ENCODE measurements around the gene PIK3CB. TPM values are rescaled to one million over a fixed set of nuclear protein-coding genes. Genes with fewer than 3 reads are reported as not detected.

The PIK3CB gene
- total and polyA plus RNA-seq, 4 donors: 4.7 to 15.9 (median 11.1) TPM

DNA sequence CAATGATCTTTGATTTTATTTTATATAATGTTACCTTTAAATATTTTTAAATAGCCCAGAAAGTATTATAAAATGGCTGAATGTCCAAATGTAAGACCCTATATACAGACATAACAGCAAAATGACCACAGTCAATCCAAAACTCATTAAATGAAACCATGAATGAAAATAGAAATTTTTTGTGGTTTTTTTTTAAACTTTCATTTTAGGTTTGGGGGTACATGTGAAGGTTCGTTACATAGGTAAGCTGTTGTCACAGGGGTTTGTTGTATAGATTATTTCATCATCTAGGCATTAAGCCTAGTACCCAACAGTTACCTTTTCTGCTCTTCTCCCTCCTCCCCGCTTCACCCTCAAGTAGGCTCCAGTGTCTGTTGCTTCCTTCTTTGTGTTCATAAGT lies 117.4 kb downstream of the PIK3CB start (continued):
- TF ChIP-seq, protein P1, sequence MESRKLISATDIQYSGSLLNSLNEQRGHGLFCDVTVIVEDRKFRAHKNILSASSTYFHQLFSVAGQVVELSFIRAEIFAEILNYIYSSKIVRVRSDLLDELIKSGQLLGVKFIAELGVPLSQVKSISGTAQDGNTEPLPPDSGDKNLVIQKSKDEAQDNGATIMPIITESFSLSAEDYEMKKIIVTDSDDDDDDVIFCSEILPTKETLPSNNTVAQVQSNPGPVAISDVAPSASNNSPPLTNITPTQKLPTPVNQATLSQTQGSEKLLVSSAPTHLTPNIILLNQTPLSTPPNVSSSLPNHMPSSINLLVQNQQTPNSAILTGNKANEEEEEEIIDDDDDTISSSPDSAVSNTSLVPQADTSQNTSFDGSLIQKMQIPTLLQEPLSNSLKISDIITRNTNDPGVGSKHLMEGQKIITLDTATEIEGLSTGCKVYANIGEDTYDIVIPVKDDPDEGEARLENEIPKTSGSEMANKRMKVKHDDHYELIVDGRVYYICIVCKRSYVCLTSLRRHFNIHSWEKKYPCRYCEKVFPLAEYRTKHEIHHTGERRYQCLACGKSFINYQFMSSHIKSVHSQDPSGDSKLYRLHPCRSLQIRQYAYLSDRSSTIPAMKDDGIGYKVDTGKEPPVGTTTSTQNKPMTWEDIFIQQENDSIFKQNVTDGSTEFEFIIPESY (IDR thresholded peaks at IDR 0.05): no peak
- TF ChIP-seq NR2F2 (IDR thresholded peaks at IDR 0.05) (no peak), RXRA (IDR thresholded peaks at IDR 0.05) (no peak), HNF4A (conservative IDR thresholded peaks at IDR 0.05) (no peak), SP1 (IDR thresholded peaks at IDR 0.05) (no peak), FOXA1 (IDR thresholded peaks at IDR 0.05) (no peak), JUND (IDR thresholded peaks at IDR 0.05) (no peak), RAD21 (IDR thresholded peaks at IDR 0.05) (no peak)
- TF ChIP-seq, protein P2, sequence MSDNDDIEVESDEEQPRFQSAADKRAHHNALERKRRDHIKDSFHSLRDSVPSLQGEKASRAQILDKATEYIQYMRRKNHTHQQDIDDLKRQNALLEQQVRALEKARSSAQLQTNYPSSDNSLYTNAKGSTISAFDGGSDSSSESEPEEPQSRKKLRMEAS (IDR thresholded peaks at IDR 0.05): no peak
- TF ChIP-seq, protein P3, sequence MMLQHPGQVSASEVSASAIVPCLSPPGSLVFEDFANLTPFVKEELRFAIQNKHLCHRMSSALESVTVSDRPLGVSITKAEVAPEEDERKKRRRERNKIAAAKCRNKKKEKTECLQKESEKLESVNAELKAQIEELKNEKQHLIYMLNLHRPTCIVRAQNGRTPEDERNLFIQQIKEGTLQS (IDR thresholded peaks at IDR 0.05): no peak

DNA sequence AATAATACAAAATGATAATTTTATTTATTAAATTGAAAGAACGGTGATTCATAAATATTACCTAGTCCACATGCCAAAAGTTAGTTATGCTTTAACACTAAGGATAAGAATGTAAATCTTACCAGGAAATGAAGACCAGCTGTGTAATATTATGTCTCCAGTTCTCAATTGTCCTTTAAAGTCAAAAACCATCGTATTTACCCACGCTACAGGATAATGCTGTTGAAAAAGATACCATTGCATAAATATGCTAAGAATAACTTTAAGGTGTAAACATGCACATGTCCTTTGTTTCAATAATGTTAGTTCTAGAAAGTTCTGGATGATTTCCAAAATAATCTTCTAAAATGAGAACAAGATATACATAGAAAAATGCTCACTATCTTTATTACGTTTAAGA lies 122.6 kb downstream of the PIK3CB start:
- Histone ChIP-seq H3K9me3 (ENCODE audit: control insufficient read depth in 4 of 4, low read length in 3 of 4) (no peaks in the 10 kb centered on the region), H3K27me3 (ENCODE audit: control insufficient read depth in 4 of 4, insufficient read depth in 4 of 4, low read length in 3 of 4) (no peaks in the 10 kb centered on the region), H3K9ac (ENCODE audit: low read depth in 1 of 2, low read length in 2 of 2) (no peak overlapping the region), H3K4me1 (ENCODE audit: control insufficient read depth in 4 of 4, insufficient read depth in 4 of 4, low read length in 3 of 4) (peaks cover 0 to 1% (median 0%) of the 10 kb centered on the region in 4 donors), H3K27ac (ENCODE audit: low read depth in 1 of 2, low read length in 2 of 2) (no peak overlapping the region), H3K36me3 (ENCODE audit: control insufficient read depth in 4 of 4, insufficient read depth in 3 of 4, low read depth in 1 of 4, low read length in 3 of 4) (peaks cover 0 to 6% (median 2%) of the 10 kb centered on the region in 4 donors), H3K4me3 (ENCODE audit: low read depth in 1 of 3, low read length in 3 of 3) (no peak overlapping the region)
- no peak for DNase-seq (ENCODE audit: low spot score)
- TF ChIP-seq RXRA (IDR thresholded peaks at IDR 0.05) (no peak), YY1 (IDR thresholded peaks at IDR 0.05) (no peak), RAD21 (IDR thresholded peaks at IDR 0.05) (no peak), HNF4G (IDR thresholded peaks at IDR 0.05) (no peak), SP1 (IDR thresholded peaks at IDR 0.05) (no peak), NR2F2 (IDR thresholded peaks at IDR 0.05) (no peak), EGR1 (IDR thresholded peaks at IDR 0.05; ENCODE audit: low read depth in 2 of 2) (no peak), TAF1 (conservative IDR thresholded peaks at IDR 0.05) (no peak)
- TF ChIP-seq, protein P3 (IDR thresholded peaks at IDR 0.05): no peak
- TF ChIP-seq, protein P1 (IDR thresholded peaks at IDR 0.05): no peak
- TF ChIP-seq, protein P4, sequence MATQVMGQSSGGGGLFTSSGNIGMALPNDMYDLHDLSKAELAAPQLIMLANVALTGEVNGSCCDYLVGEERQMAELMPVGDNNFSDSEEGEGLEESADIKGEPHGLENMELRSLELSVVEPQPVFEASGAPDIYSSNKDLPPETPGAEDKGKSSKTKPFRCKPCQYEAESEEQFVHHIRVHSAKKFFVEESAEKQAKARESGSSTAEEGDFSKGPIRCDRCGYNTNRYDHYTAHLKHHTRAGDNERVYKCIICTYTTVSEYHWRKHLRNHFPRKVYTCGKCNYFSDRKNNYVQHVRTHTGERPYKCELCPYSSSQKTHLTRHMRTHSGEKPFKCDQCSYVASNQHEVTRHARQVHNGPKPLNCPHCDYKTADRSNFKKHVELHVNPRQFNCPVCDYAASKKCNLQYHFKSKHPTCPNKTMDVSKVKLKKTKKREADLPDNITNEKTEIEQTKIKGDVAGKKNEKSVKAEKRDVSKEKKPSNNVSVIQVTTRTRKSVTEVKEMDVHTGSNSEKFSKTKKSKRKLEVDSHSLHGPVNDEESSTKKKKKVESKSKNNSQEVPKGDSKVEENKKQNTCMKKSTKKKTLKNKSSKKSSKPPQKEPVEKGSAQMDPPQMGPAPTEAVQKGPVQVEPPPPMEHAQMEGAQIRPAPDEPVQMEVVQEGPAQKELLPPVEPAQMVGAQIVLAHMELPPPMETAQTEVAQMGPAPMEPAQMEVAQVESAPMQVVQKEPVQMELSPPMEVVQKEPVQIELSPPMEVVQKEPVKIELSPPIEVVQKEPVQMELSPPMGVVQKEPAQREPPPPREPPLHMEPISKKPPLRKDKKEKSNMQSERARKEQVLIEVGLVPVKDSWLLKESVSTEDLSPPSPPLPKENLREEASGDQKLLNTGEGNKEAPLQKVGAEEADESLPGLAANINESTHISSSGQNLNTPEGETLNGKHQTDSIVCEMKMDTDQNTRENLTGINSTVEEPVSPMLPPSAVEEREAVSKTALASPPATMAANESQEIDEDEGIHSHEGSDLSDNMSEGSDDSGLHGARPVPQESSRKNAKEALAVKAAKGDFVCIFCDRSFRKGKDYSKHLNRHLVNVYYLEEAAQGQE (IDR thresholded peaks at IDR 0.05): no peak
- TF ChIP-seq, protein P5, sequence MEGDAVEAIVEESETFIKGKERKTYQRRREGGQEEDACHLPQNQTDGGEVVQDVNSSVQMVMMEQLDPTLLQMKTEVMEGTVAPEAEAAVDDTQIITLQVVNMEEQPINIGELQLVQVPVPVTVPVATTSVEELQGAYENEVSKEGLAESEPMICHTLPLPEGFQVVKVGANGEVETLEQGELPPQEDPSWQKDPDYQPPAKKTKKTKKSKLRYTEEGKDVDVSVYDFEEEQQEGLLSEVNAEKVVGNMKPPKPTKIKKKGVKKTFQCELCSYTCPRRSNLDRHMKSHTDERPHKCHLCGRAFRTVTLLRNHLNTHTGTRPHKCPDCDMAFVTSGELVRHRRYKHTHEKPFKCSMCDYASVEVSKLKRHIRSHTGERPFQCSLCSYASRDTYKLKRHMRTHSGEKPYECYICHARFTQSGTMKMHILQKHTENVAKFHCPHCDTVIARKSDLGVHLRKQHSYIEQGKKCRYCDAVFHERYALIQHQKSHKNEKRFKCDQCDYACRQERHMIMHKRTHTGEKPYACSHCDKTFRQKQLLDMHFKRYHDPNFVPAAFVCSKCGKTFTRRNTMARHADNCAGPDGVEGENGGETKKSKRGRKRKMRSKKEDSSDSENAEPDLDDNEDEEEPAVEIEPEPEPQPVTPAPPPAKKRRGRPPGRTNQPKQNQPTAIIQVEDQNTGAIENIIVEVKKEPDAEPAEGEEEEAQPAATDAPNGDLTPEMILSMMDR (IDR thresholded peaks at IDR 0.05; ENCODE audit: low read depth, low read length, missing input control): no peak
- 96% methylated on average over 4 of the region's 4 CpGs for WGBS

Measured in liver (tissue), 9 donors.